ENCODE measurements around the gene PI4KA.

The PI4KA gene

GRCh38 chr22:20881869-20882815, 23.5 kb upstream of the PI4KA start:
- Histone ChIP-seq H3K27ac (ENCODE audit: low read depth, low read length) (no peak overlapping the region), H3K4me1 (ENCODE audit: control insufficient read depth in 1 of 2, insufficient read depth in 2 of 2, low read length in 2 of 2) (peaks cover 7 to 23% of the 10 kb centered on the region in 2 donors), H3K27me3 (ENCODE audit: control insufficient read depth in 1 of 2, insufficient read depth in 2 of 2, low read length in 2 of 2) (no peaks in the 10 kb centered on the region), H3K9me3 (ENCODE audit: control insufficient read depth in 1 of 2, low read length in 2 of 2) (no peaks in the 10 kb centered on the region), H3K9ac (ENCODE audit: low read depth in 1 of 2, low read length in 2 of 2) (no peak overlapping the region), H3K36me3 (ENCODE audit: control insufficient read depth in 1 of 2, insufficient read depth in 2 of 2, low read length in 2 of 2) (peaks cover 17 to 35% of the 10 kb centered on the region in 2 donors), H3K4me3 (ENCODE audit: low read depth in 1 of 2, low read length in 2 of 2) (no peak overlapping the region)

- Histone ChIP-seq H3K27me3 (ENCODE audit: control insufficient read depth in 1 of 2, insufficient read depth in 2 of 2, low read length in 2 of 2) (no peaks in the 10 kb centered on the region), H3K4me3 (ENCODE audit: low read depth in 1 of 2, low read length in 2 of 2) (no peak overlapping the region), H3K27ac (ENCODE audit: low read depth, low read length) (no peak overlapping the region), H3K4me1 (ENCODE audit: control insufficient read depth in 1 of 2, insufficient read depth in 2 of 2, low read length in 2 of 2) (peaks cover 7 to 23% of the 10 kb centered on the region in 2 donors), H3K9me3 (ENCODE audit: control insufficient read depth in 1 of 2, low read length in 2 of 2) (no peaks in the 10 kb centered on the region), H3K36me3 (ENCODE audit: control insufficient read depth in 1 of 2, insufficient read depth in 2 of 2, low read length in 2 of 2) (peaks cover 17 to 34% of the 10 kb centered on the region in 2 donors), H3K9ac (ENCODE audit: low read depth in 1 of 2, low read length in 2 of 2) (no peak overlapping the region)
These were observed 22.6 kb upstream of the PI4KA start for GRCh38 chr22:20881231-20881630.

GRCh38 chr22:20877715-20878114, 19.1 kb upstream of the PI4KA start:
- Histone ChIP-seq H3K4me3 (ENCODE audit: low read depth in 1 of 2, low read length in 2 of 2) (no peak overlapping the region), H3K9ac (ENCODE audit: low read depth in 1 of 2, low read length in 2 of 2) (no peak overlapping the region), H3K9me3 (ENCODE audit: control insufficient read depth in 1 of 2, low read length in 2 of 2) (no peaks in the 10 kb centered on the region), H3K4me1 (ENCODE audit: control insufficient read depth in 1 of 2, insufficient read depth in 2 of 2, low read length in 2 of 2) (no peaks in the 10 kb centered on the region), H3K27me3 (ENCODE audit: control insufficient read depth in 1 of 2, insufficient read depth in 2 of 2, low read length in 2 of 2) (no peaks in the 10 kb centered on the region), H3K27ac (ENCODE audit: low read depth, low read length) (no peak overlapping the region), H3K36me3 (ENCODE audit: control insufficient read depth in 1 of 2, insufficient read depth in 2 of 2, low read length in 2 of 2) (peaks cover 15 to 43% of the 10 kb centered on the region in 2 donors)

GRCh38 chr22:20875296-20875695, 16.7 kb upstream of the PI4KA start:
- H3K27ac ChIP-seq (ENCODE audit: low read depth, low read length): no peak overlapping the region
- no peaks in the 10 kb centered on the region for H3K27me3 ChIP-seq (ENCODE audit: control insufficient read depth in 1 of 2, insufficient read depth in 2 of 2, low read length in 2 of 2)
- H3K4me3 ChIP-seq (ENCODE audit: low read depth in 1 of 2, low read length in 2 of 2): no peak overlapping the region
- H3K9ac ChIP-seq (ENCODE audit: low read depth in 1 of 2, low read length in 2 of 2): no peak overlapping the region
- H3K4me1 ChIP-seq (ENCODE audit: control insufficient read depth in 1 of 2, insufficient read depth in 2 of 2, low read length in 2 of 2): no peaks in the 10 kb centered on the region
- no peaks in the 10 kb centered on the region for H3K9me3 ChIP-seq (ENCODE audit: control insufficient read depth in 1 of 2, low read length in 2 of 2)
- H3K36me3 ChIP-seq (ENCODE audit: control insufficient read depth in 1 of 2, insufficient read depth in 2 of 2, low read length in 2 of 2): peaks cover 11 to 30% of the 10 kb centered on the region in 2 donors

GRCh38 chr22:20873214-20873613, 14.6 kb upstream of the PI4KA start:
- Histone ChIP-seq H3K4me1 (ENCODE audit: control insufficient read depth in 1 of 2, insufficient read depth in 2 of 2, low read length in 2 of 2) (no peaks in the 10 kb centered on the region), H3K9me3 (ENCODE audit: control insufficient read depth in 1 of 2, low read length in 2 of 2) (no peaks in the 10 kb centered on the region), H3K27me3 (ENCODE audit: control insufficient read depth in 1 of 2, insufficient read depth in 2 of 2, low read length in 2 of 2) (no peaks in the 10 kb centered on the region), H3K27ac (ENCODE audit: low read depth, low read length) (no peak overlapping the region), H3K4me3 (ENCODE audit: low read depth in 1 of 2, low read length in 2 of 2) (no peak overlapping the region), H3K9ac (ENCODE audit: low read depth in 1 of 2, low read length in 2 of 2) (no peak overlapping the region), H3K36me3 (ENCODE audit: control insufficient read depth in 1 of 2, insufficient read depth in 2 of 2, low read length in 2 of 2) (peaks cover 15 to 34% of the 10 kb centered on the region in 2 donors)

- no peaks in the 10 kb centered on the region for H3K9me3 ChIP-seq (ENCODE audit: control insufficient read depth in 1 of 2, low read length in 2 of 2)
- H3K9ac ChIP-seq (ENCODE audit: low read depth in 1 of 2, low read length in 2 of 2): no peak overlapping the region
- peaks cover 21 to 27% of the 10 kb centered on the region in 2 donors for H3K4me1 ChIP-seq (ENCODE audit: control insufficient read depth in 1 of 2, insufficient read depth in 2 of 2, low read length in 2 of 2)
- H3K4me3 ChIP-seq (ENCODE audit: low read depth in 1 of 2, low read length in 2 of 2): no peak overlapping the region
- no peaks in the 10 kb centered on the region for H3K27me3 ChIP-seq (ENCODE audit: control insufficient read depth in 1 of 2, insufficient read depth in 2 of 2, low read length in 2 of 2)
- peaks cover 10 to 34% of the 10 kb centered on the region in 2 donors for H3K36me3 ChIP-seq (ENCODE audit: control insufficient read depth in 1 of 2, insufficient read depth in 2 of 2, low read length in 2 of 2)
- no peak overlapping the region for H3K27ac ChIP-seq (ENCODE audit: low read depth, low read length)
These were observed 10.6 kb upstream of the PI4KA start for GRCh38 chr22:20869234-20869633.

GRCh38 chr22:20868025-20868962, 9.7 kb upstream of the PI4KA start:
- Histone ChIP-seq H3K36me3 (ENCODE audit: control insufficient read depth in 1 of 2, insufficient read depth in 2 of 2, low read length in 2 of 2) (peaks cover 10 to 34% of the 10 kb centered on the region in 2 donors), H3K27ac (ENCODE audit: low read depth, low read length) (no peak overlapping the region), H3K9ac (ENCODE audit: low read depth in 1 of 2, low read length in 2 of 2) (peak overlapping the region in 1 of 2 donors; percentile 33)

GRCh38 chr22:20867179-20868024, 8.8 kb upstream of the PI4KA start:
- Histone ChIP-seq H3K9me3 (ENCODE audit: control insufficient read depth in 1 of 2, low read length in 2 of 2) (no peaks in the 10 kb centered on the region), H3K9ac (ENCODE audit: low read depth in 1 of 2, low read length in 2 of 2) (peak overlapping the region; percentile 33), H3K27me3 (ENCODE audit: control insufficient read depth in 1 of 2, insufficient read depth in 2 of 2, low read length in 2 of 2) (no peaks in the 10 kb centered on the region), H3K4me1 (ENCODE audit: control insufficient read depth in 1 of 2, insufficient read depth in 2 of 2, low read length in 2 of 2) (peaks cover 22 to 27% of the 10 kb centered on the region in 2 donors), H3K27ac (ENCODE audit: low read depth, low read length) (peak overlapping the region; percentile 39), H3K4me3 (ENCODE audit: low read depth in 1 of 2, low read length in 2 of 2) (peak overlapping the region in 1 of 2 donors; percentile 17), H3K36me3 (ENCODE audit: control insufficient read depth in 1 of 2, insufficient read depth in 2 of 2, low read length in 2 of 2) (peaks cover 10 to 32% of the 10 kb centered on the region in 2 donors)

More at GRCh38 chr22:20868025-20868962, 9.7 kb upstream of the PI4KA start:
- peaks cover 22 to 27% of the 10 kb centered on the region in 2 donors for H3K4me1 ChIP-seq (ENCODE audit: control insufficient read depth in 1 of 2, insufficient read depth in 2 of 2, low read length in 2 of 2)
- H3K9me3 ChIP-seq (ENCODE audit: control insufficient read depth in 1 of 2, low read length in 2 of 2): no peaks in the 10 kb centered on the region
- no peak overlapping the region for H3K4me3 ChIP-seq (ENCODE audit: low read depth in 1 of 2, low read length in 2 of 2)
- no peaks in the 10 kb centered on the region for H3K27me3 ChIP-seq (ENCODE audit: control insufficient read depth in 1 of 2, insufficient read depth in 2 of 2, low read length in 2 of 2)

GRCh38 chr22:20866736-20867135, 8.1 kb upstream of the PI4KA start:
- Histone ChIP-seq H3K9me3 (ENCODE audit: control insufficient read depth in 1 of 2, low read length in 2 of 2) (no peaks in the 10 kb centered on the region), H3K36me3 (ENCODE audit: control insufficient read depth in 1 of 2, insufficient read depth in 2 of 2, low read length in 2 of 2) (peaks cover 10 to 32% of the 10 kb centered on the region in 2 donors), H3K27me3 (ENCODE audit: control insufficient read depth in 1 of 2, insufficient read depth in 2 of 2, low read length in 2 of 2) (no peaks in the 10 kb centered on the region), H3K4me1 (ENCODE audit: control insufficient read depth in 1 of 2, insufficient read depth in 2 of 2, low read length in 2 of 2) (peaks cover 27% of the 10 kb centered on the region in 2 donors), H3K4me3 (ENCODE audit: low read depth in 1 of 2, low read length in 2 of 2) (peak overlapping the region in 1 of 2 donors; percentile 17), H3K9ac (ENCODE audit: low read depth in 1 of 2, low read length in 2 of 2) (peak overlapping the region; percentile 16 to 33), H3K27ac (ENCODE audit: low read depth, low read length) (peak overlapping the region; percentile 28)

Data from duodenal mucosa (tissue), 2 donors.